SK-N-SH (cell line): ENCODE measurements around the gene CDK6.

Experiments used
- CHD2 ChIP-seq: fragments of 150-350 bp; IDR thresholded peaks from 2 replicates; pipeline ENCODE4 v1.6.1; 2018; ENCODE audit warnings: low read length; ENCODE audit not compliant: partially characterized antibody
- EP300 ChIP-seq, 2 experiments: IDR thresholded peaks; 2 replicates each; pipeline versions ENCODE4 v1.4.0 to v1.6.1; 2012; ENCODE audit warnings: borderline replicate concordance in 1 of 2, low read depth in 1 of 2, low read length in 1 of 2
- JUND ChIP-seq: IDR thresholded peaks from 2 replicates; pipeline ENCODE4 v1.4.0; 2012
- MEF2A ChIP-seq: IDR thresholded peaks from 2 replicates; pipeline ENCODE4 v1.4.0; 2012; ENCODE audit warnings: low read depth, borderline replicate concordance
- RCOR1 ChIP-seq: fragments of 150-350 bp; IDR thresholded peaks from 2 replicates; pipeline ENCODE4 v1.6.1; 2017; ENCODE audit warnings: antibody characterized with exemption, low read length
- RFX5 ChIP-seq: IDR thresholded peaks from 2 replicates; pipeline ENCODE4 v1.6.1; 2012; ENCODE audit warnings: mild to moderate bottlenecking, improper control_type of control experiment, low read length
- SIN3A ChIP-seq: IDR thresholded peaks from 2 replicates; pipeline ENCODE4 v1.6.1; 2012; ENCODE audit warnings: low read depth, mild to moderate bottlenecking, low read length, moderate library complexity, borderline replicate concordance
- TF ChIP-seq, protein P1 (sequence below): fragments of 200-600 bp; sonication (generic); IDR thresholded peaks from 2 replicates; pipeline ENCODE4 v1.6.1; 2017; ENCODE audit warnings: antibody characterized with exemption, mild to moderate bottlenecking, moderate library complexity
- TF ChIP-seq, protein P2 (sequence below): fragments of 150-350 bp; IDR thresholded peaks from 2 replicates; pipeline ENCODE4 v1.6.1; 2017; ENCODE audit warnings: antibody characterized with exemption, low read length, low read depth, borderline replicate concordance
- TF ChIP-seq, protein P3 (sequence below): IDR thresholded peaks from 2 replicates; pipeline ENCODE4 v1.4.0; 2012; ENCODE audit warnings: low read depth

DNA sequence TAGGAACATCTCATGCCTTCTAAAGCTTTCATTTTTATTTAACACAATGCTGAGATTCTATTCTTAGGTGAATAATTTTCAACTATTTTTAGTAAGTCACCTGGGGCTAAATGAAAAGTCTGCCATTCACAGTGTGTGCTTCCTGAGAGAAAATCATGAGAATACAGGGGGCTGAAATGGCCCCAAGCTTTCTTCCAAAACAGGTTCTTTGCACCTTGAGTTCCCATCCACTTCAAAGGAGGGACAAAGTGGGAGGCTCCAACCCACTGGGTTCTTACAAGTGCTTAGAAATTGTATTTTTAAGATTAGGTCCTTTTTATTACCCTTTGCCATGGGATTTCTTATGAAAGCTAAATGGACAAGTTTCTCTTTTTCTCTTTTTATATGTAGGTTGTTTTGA lies 224.6 kb downstream of the CDK6 start:
- no peak for TF ChIP-seq SIN3A
- TF ChIP-seq, protein P1, sequence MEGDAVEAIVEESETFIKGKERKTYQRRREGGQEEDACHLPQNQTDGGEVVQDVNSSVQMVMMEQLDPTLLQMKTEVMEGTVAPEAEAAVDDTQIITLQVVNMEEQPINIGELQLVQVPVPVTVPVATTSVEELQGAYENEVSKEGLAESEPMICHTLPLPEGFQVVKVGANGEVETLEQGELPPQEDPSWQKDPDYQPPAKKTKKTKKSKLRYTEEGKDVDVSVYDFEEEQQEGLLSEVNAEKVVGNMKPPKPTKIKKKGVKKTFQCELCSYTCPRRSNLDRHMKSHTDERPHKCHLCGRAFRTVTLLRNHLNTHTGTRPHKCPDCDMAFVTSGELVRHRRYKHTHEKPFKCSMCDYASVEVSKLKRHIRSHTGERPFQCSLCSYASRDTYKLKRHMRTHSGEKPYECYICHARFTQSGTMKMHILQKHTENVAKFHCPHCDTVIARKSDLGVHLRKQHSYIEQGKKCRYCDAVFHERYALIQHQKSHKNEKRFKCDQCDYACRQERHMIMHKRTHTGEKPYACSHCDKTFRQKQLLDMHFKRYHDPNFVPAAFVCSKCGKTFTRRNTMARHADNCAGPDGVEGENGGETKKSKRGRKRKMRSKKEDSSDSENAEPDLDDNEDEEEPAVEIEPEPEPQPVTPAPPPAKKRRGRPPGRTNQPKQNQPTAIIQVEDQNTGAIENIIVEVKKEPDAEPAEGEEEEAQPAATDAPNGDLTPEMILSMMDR = no peak
- TF ChIP-seq EP300 (IDR thresholded peaks at IDR 0.05; ENCODE audit: borderline replicate concordance in 1 of 2, low read depth in 1 of 2, low read length in 1 of 2) = no peak
- TF ChIP-seq CHD2 = no peak
- TF ChIP-seq RFX5 = no peak
- TF ChIP-seq, protein P2, sequence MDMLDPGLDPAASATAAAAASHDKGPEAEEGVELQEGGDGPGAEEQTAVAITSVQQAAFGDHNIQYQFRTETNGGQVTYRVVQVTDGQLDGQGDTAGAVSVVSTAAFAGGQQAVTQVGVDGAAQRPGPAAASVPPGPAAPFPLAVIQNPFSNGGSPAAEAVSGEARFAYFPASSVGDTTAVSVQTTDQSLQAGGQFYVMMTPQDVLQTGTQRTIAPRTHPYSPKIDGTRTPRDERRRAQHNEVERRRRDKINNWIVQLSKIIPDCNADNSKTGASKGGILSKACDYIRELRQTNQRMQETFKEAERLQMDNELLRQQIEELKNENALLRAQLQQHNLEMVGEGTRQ = no peak
- TF ChIP-seq, protein P3, sequence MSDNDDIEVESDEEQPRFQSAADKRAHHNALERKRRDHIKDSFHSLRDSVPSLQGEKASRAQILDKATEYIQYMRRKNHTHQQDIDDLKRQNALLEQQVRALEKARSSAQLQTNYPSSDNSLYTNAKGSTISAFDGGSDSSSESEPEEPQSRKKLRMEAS = no peak
- no peak for TF ChIP-seq JUND
- TF ChIP-seq RCOR1 = no peak
- TF ChIP-seq MEF2A = no peak
